Measurements from ENCODE around the gene HTT. TPM values are rescaled to one million over a fixed set of nuclear protein-coding genes. Genes with fewer than 3 reads are reported as not detected.

The HTT gene
- total RNA-seq, 4 donors from 2014 or later = 50.1 to 192 (median 81.0) TPM

- no peak for TF ChIP-seq POLR2AphosphoS5 (IDR thresholded peaks at IDR 0.05)
- TF ChIP-seq EP300 (IDR thresholded peaks at IDR 0.05) = no peak
- TF ChIP-seq POLR2A (IDR thresholded peaks at IDR 0.05) = no peak
- no peak for TF ChIP-seq CTCF (IDR thresholded peaks at IDR 0.05)
- 96% methylated on average over 11 of the region's 19 CpGs for WGBS
- no peaks in the 10 kb centered on the region for H3K4me1 ChIP-seq
- H3K4me3 ChIP-seq = no peak overlapping the region
- no peaks in the 10 kb centered on the region for H3K9me3 ChIP-seq
- H3K27ac ChIP-seq = no peak overlapping the region
- peak in 1 of 2 donors; percentile 55 for DNase-seq (ENCODE audit: low spot score in 2 of 2)
- H3K27me3 ChIP-seq = no peaks in the 10 kb centered on the region
- no peaks in the 10 kb centered on the region for H3K36me3 ChIP-seq
Observed at GRCh38 chr4:3250956-3251690, 176.6 kb downstream of the HTT start.

GRCh38 chr4:3251691-3252479 is 177.4 kb downstream of the HTT start:
- H3K9me3 ChIP-seq = no peaks in the 10 kb centered on the region
- WGBS = 93% methylated on average over 3 of the region's 11 CpGs
- H3K27me3 ChIP-seq = no peaks in the 10 kb centered on the region
- no peak overlapping the region for H3K27ac ChIP-seq
- no peaks in the 10 kb centered on the region for H3K4me1 ChIP-seq
- no peak for TF ChIP-seq CTCF (IDR thresholded peaks at IDR 0.05)
- TF ChIP-seq POLR2A (IDR thresholded peaks at IDR 0.05) = no peak
- TF ChIP-seq EP300 (IDR thresholded peaks at IDR 0.05) = no peak
- TF ChIP-seq POLR2AphosphoS5 (IDR thresholded peaks at IDR 0.05) = no peak
- DNase-seq (ENCODE audit: low spot score in 2 of 2) = peak in 1 of 2 donors; percentile 39
- H3K4me3 ChIP-seq = no peak overlapping the region
- H3K36me3 ChIP-seq = no peaks in the 10 kb centered on the region

- Histone ChIP-seq H3K4me1 (no peaks in the 10 kb centered on the region), H3K36me3 (no peaks in the 10 kb centered on the region), H3K9me3 (no peaks in the 10 kb centered on the region), H3K27ac (no peak overlapping the region), H3K4me3 (no peak overlapping the region), H3K27me3 (no peaks in the 10 kb centered on the region)
- 84% methylated on average over 3 of the region's 3 CpGs for WGBS
- TF ChIP-seq POLR2AphosphoS5 (IDR thresholded peaks at IDR 0.05) (no peak), POLR2A (IDR thresholded peaks at IDR 0.05) (no peak), EP300 (IDR thresholded peaks at IDR 0.05) (no peak), CTCF (IDR thresholded peaks at IDR 0.05) (no peak)
- no peak for DNase-seq (ENCODE audit: low spot score in 2 of 2)
Observed at GRCh38 chr4:3252480-3252828, 178.0 kb downstream of the HTT start.

GRCh38 chr4:3252831-3253641 is 178.6 kb downstream of the HTT start:
- TF ChIP-seq EP300 (IDR thresholded peaks at IDR 0.05) (no peak), POLR2A (IDR thresholded peaks at IDR 0.05) (no peak), POLR2AphosphoS5 (IDR thresholded peaks at IDR 0.05) (no peak), CTCF (IDR thresholded peaks at IDR 0.05) (no peak)
- 86% methylated on average over 30 of the region's 38 CpGs for WGBS
- H3K4me3 ChIP-seq = no peak overlapping the region
- H3K36me3 ChIP-seq = no peaks in the 10 kb centered on the region
- no peaks in the 10 kb centered on the region for H3K27me3 ChIP-seq
- no peaks in the 10 kb centered on the region for H3K4me1 ChIP-seq
- H3K9me3 ChIP-seq = no peaks in the 10 kb centered on the region
- peak in 1 of 2 donors; percentile 57 for DNase-seq (ENCODE audit: low spot score in 2 of 2)
- H3K27ac ChIP-seq = no peak overlapping the region

Data from suprapubic skin (tissue), 4 donors.